HCT116 (cell line): ENCODE results near the gene CAMKK1. TPM values are rescaled to one million over a fixed set of nuclear protein-coding genes. Genes with fewer than 3 reads are reported as not detected.

Source experiments
- ATAC-seq: fragments of 200-7000 bp; cut with Tn5 transposase; 2 replicates; pipeline ENCODE4 v1.9.1; 2020; ENCODE audit warnings: mild to moderate bottlenecking, moderate library complexity
- BruUV-seq: library from RNA; stranded (reverse); fragments of 400-500 nt; replicated peaks from 2 replicates; lab custom pipeline; 2021; lab: Mats Ljungman, UMichigan
- CTCF ChIA-PET: fragments of 300-600 bp; sonication (Branson Sonifier 250); formaldehyde crosslinking; loops from one replicate; lab custom pipeline; 2021; ENCODE audit warnings: antibody characterized with exemption; lab: Charles Lee
- POLR2A ChIA-PET: fragments of 300-600, 350-600 bp; sonication (Branson Sonifier 250); formaldehyde crosslinking; loops from one replicate; lab custom pipeline; 2021; ENCODE audit warnings: antibody characterized with exemption; lab: Charles Lee
- RAD21 ChIA-PET, 2 experiments: fragments of 300-600 bp; sonication (Branson Sonifier 250); formaldehyde crosslinking; loops; one replicate each; lab custom pipeline; 2023; ENCODE audit warnings: low total read pairs in 2 of 2; ENCODE audit not compliant: uncharacterized antibody in 2 of 2, unreplicated experiment in 2 of 2, low non-redundant PET in 1 of 2; lab: Charles Lee
- DNase-seq: peaks from one replicate; pipeline ENCODE4 v3.0.0-alpha.2; 2010; ENCODE audit warnings: low read depth, low spot score
- H2AFZ ChIP-seq: fragments of 200-600 bp; shearing (Covaris generic), sonication (generic); 2 replicates; pipeline ENCODE4 v1.6.1; 2017; ENCODE audit warnings: low read depth, mixed run types, mixed read lengths, antibody characterized with exemption, low read length; ENCODE audit not compliant: poor library complexity, severe bottlenecking
- H3K27ac ChIP-seq: 2 replicates; pipeline ENCODE4 v1.5.1; 2012; ENCODE audit warnings: low read depth, low read length
- H3K27me3 ChIP-seq: fragments of 200-600 bp; sonication (generic); 2 replicates; pipeline ENCODE4 v1.6.1; 2016; ENCODE audit warnings: mixed run types, low read length, mixed read lengths; ENCODE audit not compliant: insufficient read depth
- H3K36me3 ChIP-seq, 2 experiments: fragments of 200-500 bp in 1 of 2; fragments of 200-600 bp in 1 of 2; sonication (Bioruptor generic) in 1 of 2; sonication (generic) in 1 of 2; 2 replicates each; pipeline versions ENCODE4 v1.5.1 to v1.6.1; 2014 to 2016; ENCODE audit warnings: low read length in 2 of 2, inconsistent platforms in 1 of 2, mixed read lengths in 1 of 2, mixed run types in 1 of 2; ENCODE audit not compliant: insufficient read depth in 2 of 2, control insufficient read depth in 1 of 2
- H3K4me1 ChIP-seq, 2 experiments: fragments of 200-600 bp in 1 of 2; sonication (generic) in 1 of 2; 2 replicates each; pipeline versions ENCODE4 v1.5.1 to v1.6.1; 2012 to 2017; ENCODE audit warnings: low read length in 2 of 2, inconsistent platforms in 1 of 2, mild to moderate bottlenecking in 1 of 2, mixed read lengths in 1 of 2, mixed run types in 1 of 2, moderate library complexity in 1 of 2; ENCODE audit not compliant: insufficient read depth in 2 of 2, control insufficient read depth in 1 of 2
- H3K4me2 ChIP-seq: fragments of 200-600 bp; sonication (generic); 2 replicates; pipeline ENCODE4 v1.6.1; 2017; ENCODE audit warnings: mixed run types, low read length, mixed read lengths
- H3K4me3 ChIP-seq, 2 experiments: fragments of 200-600 bp in 1 of 2; sonication (generic) in 1 of 2; replicated peaks in 1 of 2; 2 replicates each; pipeline ENCODE4 v1.5.1; 2011 to 2016; ENCODE audit warnings: low read length in 2 of 2, control low read depth in 1 of 2, low read depth in 1 of 2, mild to moderate bottlenecking in 1 of 2, mixed read lengths in 1 of 2, mixed run types in 1 of 2
- H3K79me2 ChIP-seq: fragments of 200-600 bp; sonication (generic); 2 replicates; pipeline ENCODE4 v1.6.1; 2017; ENCODE audit warnings: mild to moderate bottlenecking, mixed run types, low read length, moderate library complexity, mixed read lengths; ENCODE audit not compliant: insufficient read depth
- H3K9ac ChIP-seq: fragments of 200-600 bp; sonication (generic); 2 replicates; pipeline ENCODE4 v1.6.1; 2016; ENCODE audit warnings: low read length, mixed read lengths
- H3K9me2 ChIP-seq: fragments of 200-600 bp; sonication (generic), shearing (Covaris generic); 2 replicates; pipeline ENCODE4 v1.6.1; 2017; ENCODE audit warnings: mixed run types, mild to moderate bottlenecking, moderate library complexity; ENCODE audit not compliant: insufficient read depth
- H3K9me3 ChIP-seq, 2 experiments: fragments of 200-500 bp in 1 of 2; fragments of 200-600 bp in 1 of 2; sonication (Bioruptor generic) in 1 of 2; sonication (generic) in 1 of 2; 2 replicates each; pipeline ENCODE4 v1.6.1; 2014 to 2017; ENCODE audit warnings: low read length in 2 of 2, mixed read lengths in 2 of 2, inconsistent platforms in 1 of 2, low read depth in 1 of 2, mild to moderate bottlenecking in 1 of 2, mixed run types in 1 of 2, moderate library complexity in 1 of 2; ENCODE audit not compliant: control insufficient read depth in 1 of 2, insufficient read depth in 1 of 2
- H4K20me1 ChIP-seq: fragments of 200-600 bp; sonication (generic), shearing (Covaris generic); 2 replicates; pipeline ENCODE4 v1.6.1; 2017; ENCODE audit warnings: mixed run types, mild to moderate bottlenecking, moderate library complexity; ENCODE audit not compliant: insufficient read depth
- CEBPB ChIP-seq: IDR thresholded peaks from 2 replicates; pipeline ENCODE4 v1.6.1; 2012; ENCODE audit warnings: low read depth
- EZH2 ChIP-seq: fragments of 200-600 bp; sonication (generic); IDR thresholded peaks from 2 replicates; pipeline ENCODE4 v1.6.1; 2017; ENCODE audit warnings: antibody characterized with exemption, mixed run types
- FOSL1 ChIP-seq: IDR thresholded peaks from 2 replicates; pipeline ENCODE4 v1.6.1; 2012; ENCODE audit warnings: low read depth
- JUND ChIP-seq: IDR thresholded peaks from 2 replicates; pipeline ENCODE4 v1.6.1; 2012
- POLR2A ChIP-seq: IDR thresholded peaks from 2 replicates; pipeline ENCODE4 v1.7.0; 2011; ENCODE audit warnings: borderline replicate concordance; ENCODE audit not compliant: insufficient read depth, insufficient read length; ENCODE audit errors: extremely low read depth
- POLR2AphosphoS5 ChIP-seq: IDR thresholded peaks from 2 replicates; pipeline ENCODE4 v1.6.1; 2011; ENCODE audit warnings: mild to moderate bottlenecking, low read depth, low read length, moderate library complexity
- SIN3A ChIP-seq: IDR thresholded peaks from 2 replicates; pipeline ENCODE4 v1.6.1; 2012; ENCODE audit warnings: low read depth
- TCF7L2 ChIP-seq: IDR thresholded peaks from 2 replicates; pipeline ENCODE4 v1.7.0; 2011; ENCODE audit warnings: borderline replicate concordance, inconsistent platforms; ENCODE audit not compliant: insufficient read depth, insufficient read length; ENCODE audit errors: extremely low read depth
- YY1 ChIP-seq: IDR thresholded peaks from 2 replicates; pipeline ENCODE4 v1.6.1; 2011; ENCODE audit warnings: low read length, low read depth, moderate library complexity, mild to moderate bottlenecking; ENCODE audit not compliant: insufficient replicate concordance; ENCODE audit errors: extremely low read depth
- ZFX ChIP-seq: fragments of 450-650 bp; IDR thresholded peaks from 2 replicates; pipeline ENCODE4 v1.6.1; 2017
- ZNF274 ChIP-seq: fragments of 200-500 bp; sonication (Bioruptor generic); IDR thresholded peaks from 2 replicates; pipeline ENCODE4 v1.6.1; 2014; ENCODE audit warnings: mild to moderate bottlenecking, low read depth, low read length, inconsistent platforms
- intact Hi-C: fragments of 100-400 bp; cut with micrococcal nuclease; formaldehyde crosslinking; loops from 2 replicates; pipeline ENCODE4 v1.10.0; 2022
- total RNA-seq: library from RNA; stranded (reverse); gene quantifications from one replicate; pipeline ENCODE4 v1.2.1, GENCODE V29; 2021; ENCODE audit not compliant: unreplicated experiment
- TF ChIP-seq, protein P1 (sequence below): IDR thresholded peaks from 2 replicates; pipeline ENCODE4 v1.6.1; 2012; ENCODE audit warnings: low read depth
- TF ChIP-seq, protein P2 (sequence below): IDR thresholded peaks from 2 replicates; pipeline ENCODE4 v1.6.1; 2012
- TF ChIP-seq, protein P3 (sequence below): IDR thresholded peaks from 2 replicates; pipeline ENCODE4 v1.6.1; 2012

Gene CAMKK1
- total RNA-seq, 1 experiment from 2014 or later = 10.6 TPM

DNA sequence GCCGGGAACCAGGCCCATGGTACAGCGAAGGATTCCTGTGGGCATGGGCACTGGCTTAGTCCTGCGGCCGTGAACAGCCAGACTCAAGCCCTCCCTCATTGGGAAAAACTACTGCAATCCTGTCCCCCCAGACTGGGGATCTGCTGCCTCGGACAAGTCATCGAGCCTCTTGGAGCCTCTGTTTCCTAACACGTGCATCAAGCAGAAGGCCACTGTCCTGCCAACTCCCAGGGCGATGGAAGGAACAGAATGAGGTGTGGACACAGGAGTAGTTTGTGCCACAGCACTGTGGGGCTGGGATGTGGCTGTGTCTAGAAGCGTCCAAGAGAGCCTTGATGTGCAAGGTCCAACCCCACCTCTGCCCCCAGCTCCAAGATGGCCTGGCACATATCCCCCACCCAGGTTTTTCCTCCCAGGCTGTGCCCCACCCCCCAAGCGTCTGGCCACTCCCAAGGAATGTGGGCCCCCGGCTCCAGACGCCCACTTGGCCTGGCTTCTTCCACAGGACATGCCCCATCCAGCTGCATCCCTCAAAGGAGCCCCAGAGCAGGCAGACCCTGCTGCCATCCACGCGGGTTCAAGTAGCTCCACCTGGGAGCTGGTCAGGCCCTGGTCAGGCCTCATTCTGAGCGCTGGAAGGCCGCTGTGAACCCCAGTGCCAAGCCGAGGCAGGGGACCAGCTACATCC, 3.4 kb downstream of the CAMKK1 start:
- peak overlapping the region; percentile 83 for H3K27ac ChIP-seq
- ChIA-PET POLR2A (interaction anchor here (0.5 kb wide), 1 partner anchor 168 kb away, joined by 5 read pairs; no protein-coding TSS in a partner anchor), RAD21 (no interaction called here), CTCF (interaction anchor here (1.1 to 1.6 kb wide), 5 partner anchors 24 to 152 kb away, joined by 3 to 9 read pairs (median 8); partner anchors contain the start of gene NCBP3)
- DNase-seq (no peak), ATAC-seq (no peak)
- H3K79me2 ChIP-seq = peaks cover 16% of the 10 kb centered on the region; the same call in 1 of the 2 replicates
- peak overlapping the region; percentile 89 for H3K4me2 ChIP-seq
- no peaks in the 10 kb centered on the region for H3K9me3 ChIP-seq
- intact Hi-C loops = no loop called here
- H3K9ac ChIP-seq = peak overlapping the region; percentile 63
- H2AFZ ChIP-seq = no peak overlapping the region
- no peaks in the 10 kb centered on the region for H4K20me1 ChIP-seq
- H3K9me2 ChIP-seq = no peaks in the 10 kb centered on the region
- TF ChIP-seq ZFX (no peak), POLR2AphosphoS5 (no peak), FOSL1 (no peak), TCF7L2 (no peak), JUND (no peak), EZH2 (no peak), POLR2A (no peak), ZNF274 (no peak), YY1 (no peak), CEBPB (no peak), SIN3A (no peak)
- TF ChIP-seq, protein P1, sequence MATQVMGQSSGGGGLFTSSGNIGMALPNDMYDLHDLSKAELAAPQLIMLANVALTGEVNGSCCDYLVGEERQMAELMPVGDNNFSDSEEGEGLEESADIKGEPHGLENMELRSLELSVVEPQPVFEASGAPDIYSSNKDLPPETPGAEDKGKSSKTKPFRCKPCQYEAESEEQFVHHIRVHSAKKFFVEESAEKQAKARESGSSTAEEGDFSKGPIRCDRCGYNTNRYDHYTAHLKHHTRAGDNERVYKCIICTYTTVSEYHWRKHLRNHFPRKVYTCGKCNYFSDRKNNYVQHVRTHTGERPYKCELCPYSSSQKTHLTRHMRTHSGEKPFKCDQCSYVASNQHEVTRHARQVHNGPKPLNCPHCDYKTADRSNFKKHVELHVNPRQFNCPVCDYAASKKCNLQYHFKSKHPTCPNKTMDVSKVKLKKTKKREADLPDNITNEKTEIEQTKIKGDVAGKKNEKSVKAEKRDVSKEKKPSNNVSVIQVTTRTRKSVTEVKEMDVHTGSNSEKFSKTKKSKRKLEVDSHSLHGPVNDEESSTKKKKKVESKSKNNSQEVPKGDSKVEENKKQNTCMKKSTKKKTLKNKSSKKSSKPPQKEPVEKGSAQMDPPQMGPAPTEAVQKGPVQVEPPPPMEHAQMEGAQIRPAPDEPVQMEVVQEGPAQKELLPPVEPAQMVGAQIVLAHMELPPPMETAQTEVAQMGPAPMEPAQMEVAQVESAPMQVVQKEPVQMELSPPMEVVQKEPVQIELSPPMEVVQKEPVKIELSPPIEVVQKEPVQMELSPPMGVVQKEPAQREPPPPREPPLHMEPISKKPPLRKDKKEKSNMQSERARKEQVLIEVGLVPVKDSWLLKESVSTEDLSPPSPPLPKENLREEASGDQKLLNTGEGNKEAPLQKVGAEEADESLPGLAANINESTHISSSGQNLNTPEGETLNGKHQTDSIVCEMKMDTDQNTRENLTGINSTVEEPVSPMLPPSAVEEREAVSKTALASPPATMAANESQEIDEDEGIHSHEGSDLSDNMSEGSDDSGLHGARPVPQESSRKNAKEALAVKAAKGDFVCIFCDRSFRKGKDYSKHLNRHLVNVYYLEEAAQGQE = no peak
- TF ChIP-seq, protein P2, sequence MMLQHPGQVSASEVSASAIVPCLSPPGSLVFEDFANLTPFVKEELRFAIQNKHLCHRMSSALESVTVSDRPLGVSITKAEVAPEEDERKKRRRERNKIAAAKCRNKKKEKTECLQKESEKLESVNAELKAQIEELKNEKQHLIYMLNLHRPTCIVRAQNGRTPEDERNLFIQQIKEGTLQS = no peak
- TF ChIP-seq, protein P3, sequence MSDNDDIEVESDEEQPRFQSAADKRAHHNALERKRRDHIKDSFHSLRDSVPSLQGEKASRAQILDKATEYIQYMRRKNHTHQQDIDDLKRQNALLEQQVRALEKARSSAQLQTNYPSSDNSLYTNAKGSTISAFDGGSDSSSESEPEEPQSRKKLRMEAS = no peak
- H3K4me1 ChIP-seq = peaks cover 70 to 84% of the 10 kb centered on the region in 2 experiments
- H3K36me3 ChIP-seq = peaks cover 3 to 4% of the 10 kb centered on the region in 2 experiments; a peak in 2 of 4 replicates
- H3K27me3 ChIP-seq = no peaks in the 10 kb centered on the region
- BruUV-seq = no TSS peak
- H3K4me3 ChIP-seq = peak overlapping the region; percentile 40 to 53
